Stimulated activated CD8-positive, alpha-beta memory T cell treated with anti-CD3 and anti-CD28 coated beads, Interleukin-15, amount 100 ng/mL, for 48 hours (primary cell): ENCODE measurements around the gene JRKL.
"Not testable (repeated sequence)": the region's sequence is repeated elsewhere in the genome, so short reads cannot be mapped to it uniquely, and the experiment has no call there.

Source experiments
- DNase-seq, 2 donors: peaks; one replicate each; pipeline ENCODE4 v3.0.0-alpha.2; 2020; ENCODE audit warnings: low read depth in 2 of 2

Gene JRKL

GRCh38 chr11:96393753-96394348 is 4.0 kb downstream of the JRKL start:
- no peak for DNase-seq

- DNase-seq, result no peak
Observed at GRCh38 chr11:96394773-96395172, 5.0 kb downstream of the JRKL start.

- DNase-seq, result no peak
Observed at GRCh38 chr11:96396637-96397036, 6.8 kb downstream of the JRKL start.

- DNase-seq, result no peak
Observed at GRCh38 chr11:96397863-96398262, 8.1 kb downstream of the JRKL start.

- no peak for DNase-seq
Observed at GRCh38 chr11:96400697-96401096, 10.9 kb downstream of the JRKL start.

GRCh38 chr11:96411412-96411811 is 21.6 kb downstream of the JRKL start:
- not testable (repeated sequence) for DNase-seq

GRCh38 chr11:96412761-96413381 is 23.1 kb downstream of the JRKL start:
- DNase-seq, result no peak

- DNase-seq, result no peak
Observed at GRCh38 chr11:96413408-96413807, 23.6 kb downstream of the JRKL start.

GRCh38 chr11:96424693-96425092 is 34.9 kb downstream of the JRKL start:
- no peak for DNase-seq

GRCh38 chr11:96430668-96431067 is 40.9 kb downstream of the JRKL start:
- no peak for DNase-seq

GRCh38 chr11:96432654-96433053 is 42.8 kb downstream of the JRKL start:
- not testable (repeated sequence) for DNase-seq
